WI38 (cell line): ENCODE measurements around the gene CRELD2.

Source experiments
- H3K4me3 ChIP-seq: 2 replicates; pipeline ENCODE4 v1.5.1; 2011; ENCODE audit warnings: low read depth, mild to moderate bottlenecking, control low read depth, low read length
- TF ChIP-seq, protein P1 (sequence below): IDR thresholded peaks from 2 replicates; pipeline ENCODE4 v1.5.1; 2012; ENCODE audit warnings: low read depth, mild to moderate bottlenecking, control low read depth, low read length

CRELD2 gene

GRCh38 chr22:49914256-49914655 lies 4.2 kb upstream of the CRELD2 start:
- TF ChIP-seq, protein P1, sequence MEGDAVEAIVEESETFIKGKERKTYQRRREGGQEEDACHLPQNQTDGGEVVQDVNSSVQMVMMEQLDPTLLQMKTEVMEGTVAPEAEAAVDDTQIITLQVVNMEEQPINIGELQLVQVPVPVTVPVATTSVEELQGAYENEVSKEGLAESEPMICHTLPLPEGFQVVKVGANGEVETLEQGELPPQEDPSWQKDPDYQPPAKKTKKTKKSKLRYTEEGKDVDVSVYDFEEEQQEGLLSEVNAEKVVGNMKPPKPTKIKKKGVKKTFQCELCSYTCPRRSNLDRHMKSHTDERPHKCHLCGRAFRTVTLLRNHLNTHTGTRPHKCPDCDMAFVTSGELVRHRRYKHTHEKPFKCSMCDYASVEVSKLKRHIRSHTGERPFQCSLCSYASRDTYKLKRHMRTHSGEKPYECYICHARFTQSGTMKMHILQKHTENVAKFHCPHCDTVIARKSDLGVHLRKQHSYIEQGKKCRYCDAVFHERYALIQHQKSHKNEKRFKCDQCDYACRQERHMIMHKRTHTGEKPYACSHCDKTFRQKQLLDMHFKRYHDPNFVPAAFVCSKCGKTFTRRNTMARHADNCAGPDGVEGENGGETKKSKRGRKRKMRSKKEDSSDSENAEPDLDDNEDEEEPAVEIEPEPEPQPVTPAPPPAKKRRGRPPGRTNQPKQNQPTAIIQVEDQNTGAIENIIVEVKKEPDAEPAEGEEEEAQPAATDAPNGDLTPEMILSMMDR: no peak
- H3K4me3 ChIP-seq: no peak overlapping the region

GRCh38 chr22:49915610-49916009 lies 2.8 kb upstream of the CRELD2 start:
- no peak overlapping the region for H3K4me3 ChIP-seq
- TF ChIP-seq, protein P1: no peak

- TF ChIP-seq, protein P1: no peak
- no peak overlapping the region for H3K4me3 ChIP-seq
Measured at GRCh38 chr22:49916831-49917230, 1.6 kb upstream of the CRELD2 start.

DNA sequence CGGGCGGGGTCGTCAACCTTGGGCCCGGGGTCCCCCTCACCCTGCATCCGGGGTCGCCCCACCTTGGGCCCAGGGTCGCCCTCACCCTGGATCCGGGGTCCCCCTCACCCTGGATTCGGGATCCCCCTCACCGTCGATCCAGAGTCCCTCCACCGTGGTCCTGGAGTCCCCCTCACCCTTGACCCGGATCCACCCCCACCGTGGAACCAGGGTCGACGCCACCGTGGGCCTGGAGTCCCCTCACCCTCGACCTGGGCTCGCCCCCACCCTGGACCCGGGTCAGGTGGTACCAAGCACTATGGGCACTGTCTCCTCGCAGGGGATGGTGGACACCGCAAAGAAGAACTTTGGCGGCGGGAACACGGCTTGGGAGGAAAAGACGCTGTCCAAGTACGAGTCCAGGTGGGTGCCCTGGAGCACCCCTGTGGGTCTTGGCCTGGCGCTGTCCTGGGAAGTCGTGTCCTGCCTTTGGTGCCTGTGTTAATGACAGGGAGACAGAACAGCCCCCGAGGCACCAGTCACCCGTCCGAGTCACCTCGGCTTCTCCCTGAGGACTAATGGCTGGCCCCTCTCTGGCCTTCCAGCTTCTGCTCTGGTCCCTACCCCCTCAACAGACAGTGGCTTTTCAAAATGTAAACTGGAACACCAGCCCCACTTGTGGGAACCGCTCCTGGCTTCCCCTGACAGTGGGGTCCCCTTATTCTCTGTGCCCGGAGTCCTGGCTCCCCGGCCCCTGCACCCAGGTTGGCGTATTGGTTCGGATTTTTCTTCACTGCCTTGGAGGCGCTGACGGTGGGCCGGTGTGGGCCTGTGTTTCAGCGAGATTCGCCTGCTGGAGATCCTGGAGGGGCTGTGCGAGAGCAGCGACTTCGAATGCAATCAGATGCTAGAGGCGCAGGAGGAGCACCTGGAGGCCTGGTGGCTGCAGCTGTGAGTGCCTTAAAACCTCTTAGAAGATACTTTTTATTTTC lies 762 bp downstream of the CRELD2 start:
- TF ChIP-seq, protein P1: no peak
- peak overlapping the region; percentile 68 for H3K4me3 ChIP-seq

DNA sequence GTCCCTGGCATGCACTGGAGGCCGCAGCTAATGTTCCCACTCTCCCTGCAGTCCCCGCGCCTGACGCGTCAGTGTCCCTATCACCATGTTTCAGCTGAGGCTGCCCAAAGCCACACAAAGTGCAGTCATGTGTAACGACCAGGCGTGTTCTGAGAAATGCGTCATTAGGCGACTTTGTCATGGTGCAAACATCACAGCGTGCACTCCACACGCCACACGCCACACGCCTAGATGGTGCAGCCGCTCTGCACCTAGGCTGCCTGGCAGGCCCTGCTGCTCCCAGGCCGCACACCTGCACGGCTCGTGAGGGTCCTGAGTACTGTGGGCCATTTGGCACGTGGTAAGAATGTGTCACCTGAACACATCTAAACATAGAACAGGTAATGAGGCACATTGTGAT lies 2.4 kb downstream of the CRELD2 start:
- TF ChIP-seq, protein P1: no peak
- H3K4me3 ChIP-seq: no peak overlapping the region

DNA sequence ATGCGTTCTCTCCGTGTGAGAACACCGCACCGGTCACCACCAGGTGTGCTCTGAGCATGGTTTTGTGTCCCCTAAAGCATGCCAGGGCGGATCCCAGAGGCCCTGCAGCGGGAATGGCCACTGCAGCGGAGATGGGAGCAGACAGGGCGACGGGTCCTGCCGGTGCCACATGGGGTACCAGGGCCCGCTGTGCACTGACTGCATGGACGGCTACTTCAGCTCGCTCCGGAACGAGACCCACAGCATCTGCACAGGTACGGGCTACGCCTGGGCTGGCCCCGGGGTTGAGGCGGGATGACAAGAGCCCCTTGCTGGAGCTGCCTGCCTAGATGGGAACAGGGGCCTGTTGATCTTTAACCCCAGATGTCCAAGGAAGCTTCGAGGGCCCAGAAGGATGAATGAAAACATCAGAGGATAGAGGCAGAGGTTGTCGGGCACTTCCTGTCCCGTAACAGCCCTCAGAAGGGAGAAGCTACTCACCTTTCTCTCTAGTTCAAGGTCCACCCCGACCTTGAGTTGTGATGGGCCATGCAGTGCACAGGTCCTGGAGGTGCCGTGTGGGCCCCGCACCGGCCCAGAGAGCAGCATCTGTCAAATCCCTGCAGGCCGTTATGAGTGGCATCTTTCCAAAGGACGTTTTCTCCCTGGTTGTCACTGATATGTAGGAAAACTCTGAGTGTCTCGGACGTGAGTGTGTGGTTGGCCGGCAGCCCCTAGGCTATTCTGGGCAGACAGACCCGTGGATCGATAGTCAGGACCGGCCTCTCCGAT lies 3.3 kb downstream of the CRELD2 start:
- no peak overlapping the region for H3K4me3 ChIP-seq
- TF ChIP-seq, protein P1: no peak

DNA sequence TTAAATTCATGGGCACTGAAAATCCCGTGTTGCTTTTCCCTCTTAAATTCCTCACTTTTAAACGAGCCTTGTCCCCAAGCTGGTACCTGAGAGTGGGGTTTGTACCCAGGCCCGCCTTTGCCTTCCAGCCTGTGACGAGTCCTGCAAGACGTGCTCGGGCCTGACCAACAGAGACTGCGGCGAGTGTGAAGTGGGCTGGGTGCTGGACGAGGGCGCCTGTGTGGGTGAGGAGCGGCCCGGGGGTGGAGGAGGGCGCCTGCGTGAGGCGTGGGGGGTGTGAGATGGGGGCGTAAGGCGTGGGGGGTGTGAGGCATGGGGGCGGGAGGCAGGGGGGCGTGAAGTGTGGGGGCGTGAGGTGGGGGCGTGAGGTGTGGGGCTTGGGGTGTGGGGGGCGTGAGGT lies 4.0 kb downstream of the CRELD2 start:
- TF ChIP-seq, protein P1: no peak
- H3K4me3 ChIP-seq: no peak overlapping the region
